SK-N-SH treated with all-trans-retinoic acid at 6 μM for 48 hours (cell line): ENCODE results near the gene PHYHD1.

Experiments used
- ATAC-seq: fragments of 200-7000 bp; cut with Tn5 transposase; 3 replicates; pipeline ENCODE4 v1.9.1; 2020; ENCODE audit warnings: mild to moderate bottlenecking, moderate library complexity
- ARNTL ChIP-seq: fragments of 450-650 bp; formaldehyde crosslinking; IDR thresholded peaks from 2 replicates; pipeline ENCODE4 v1.5.0; 2020; ENCODE audit warnings: low read depth, mild to moderate bottlenecking, moderate library complexity, borderline replicate concordance
- BACH2 ChIP-seq: fragments of 250-450 bp; sonication (Bioruptor Pico); IDR thresholded peaks from 2 replicates; pipeline ENCODE4 v1.9.0; 2021; ENCODE audit warnings: mild to moderate bottlenecking, borderline replicate concordance
- CREB5 ChIP-seq: fragments of 250-450 bp; sonication (Bioruptor Pico); IDR thresholded peaks from 2 replicates; pipeline ENCODE4 v1.5.1; 2020; ENCODE audit warnings: low read depth, mild to moderate bottlenecking, moderate library complexity
- CSDC2 ChIP-seq: fragments of 250-450 bp; sonication (Bioruptor Pico); IDR thresholded peaks from 2 replicates; pipeline ENCODE4 v1.5.0; 2020; ENCODE audit warnings: mild to moderate bottlenecking, moderate library complexity
- CSRNP3 ChIP-seq: fragments of 250-450 bp; sonication (Bioruptor Pico); IDR thresholded peaks from 2 replicates; pipeline ENCODE4 v1.5.1; 2021; ENCODE audit warnings: mild to moderate bottlenecking, moderate library complexity
- GLIS3 ChIP-seq: fragments of 250-450 bp; sonication (Bioruptor Pico); IDR thresholded peaks from 2 replicates; pipeline ENCODE4 v1.5.0; 2020; ENCODE audit warnings: mild to moderate bottlenecking, moderate library complexity
- ISL1 ChIP-seq: fragments of 250-450 bp; sonication (Bioruptor Pico); IDR thresholded peaks from 2 replicates; pipeline ENCODE4 v2.1.2; 2022; ENCODE audit warnings: mild to moderate bottlenecking, moderate library complexity
- OSR1 ChIP-seq: fragments of 250-450 bp; sonication (Bioruptor Pico); IDR thresholded peaks from 2 replicates; pipeline ENCODE4 v1.8.0; 2022; ENCODE audit warnings: moderate library complexity, mild to moderate bottlenecking, inconsistent platforms
- PATZ1 ChIP-seq: fragments of 250-450 bp; sonication (Bioruptor Pico); IDR thresholded peaks from 2 replicates; pipeline ENCODE4 v1.8.0; 2020; ENCODE audit warnings: mild to moderate bottlenecking, moderate library complexity, borderline replicate concordance
- PPARA ChIP-seq: fragments of 250-450 bp; sonication (Bioruptor Pico); IDR thresholded peaks from 2 replicates; pipeline ENCODE4 v1.5.0; 2020; ENCODE audit warnings: mild to moderate bottlenecking, borderline replicate concordance
- SNAI2 ChIP-seq: fragments of 250-450 bp; sonication (Bioruptor Pico); IDR thresholded peaks from 2 replicates; pipeline ENCODE4 v1.5.0; 2020; ENCODE audit warnings: mild to moderate bottlenecking, moderate library complexity
- TCF4 ChIP-seq: fragments of 250-450 bp; sonication (Bioruptor Pico); IDR thresholded peaks from 2 replicates; pipeline ENCODE4 v1.8.0; 2021; ENCODE audit warnings: mild to moderate bottlenecking, moderate library complexity, borderline replicate concordance
- TOX ChIP-seq: fragments of 250-450 bp; sonication (Bioruptor Pico); IDR thresholded peaks from 2 replicates; pipeline ENCODE4 v1.8.0; 2021; ENCODE audit warnings: mild to moderate bottlenecking, moderate library complexity, borderline replicate concordance
- TSHZ2 ChIP-seq: fragments of 250-450 bp; sonication (Bioruptor Pico); IDR thresholded peaks from 2 replicates; pipeline ENCODE4 v1.5.0; 2020; ENCODE audit warnings: mild to moderate bottlenecking, moderate library complexity
- ZC3H10 ChIP-seq: fragments of 250-450 bp; sonication (Bioruptor Pico); IDR thresholded peaks from 2 replicates; pipeline ENCODE4 v1.5.1; 2021; ENCODE audit warnings: mild to moderate bottlenecking, moderate library complexity
- ZFP3 ChIP-seq: fragments of 250-450 bp; sonication (Bioruptor Pico); IDR thresholded peaks from 2 replicates; pipeline ENCODE4 v1.5.0; 2020; ENCODE audit warnings: mild to moderate bottlenecking, moderate library complexity
- ZNF565 ChIP-seq: fragments of 450-650 bp; formaldehyde crosslinking; conservative IDR thresholded peaks from 2 replicates; pipeline ENCODE4 v1.5.0; 2020; ENCODE audit warnings: low read depth, mild to moderate bottlenecking, moderate library complexity
- ZNF8 ChIP-seq: fragments of 450-650 bp; formaldehyde crosslinking; IDR thresholded peaks from 2 replicates; pipeline ENCODE4 v1.5.0; 2020; ENCODE audit warnings: mild to moderate bottlenecking, moderate library complexity
- TF ChIP-seq, protein P1 (sequence below): fragments of 250-450 bp; sonication (Bioruptor Pico); IDR thresholded peaks from 2 replicates; pipeline ENCODE4 v1.8.0; 2021; ENCODE audit warnings: low read depth, mild to moderate bottlenecking, moderate library complexity, borderline replicate concordance

The PHYHD1 gene

DNA sequence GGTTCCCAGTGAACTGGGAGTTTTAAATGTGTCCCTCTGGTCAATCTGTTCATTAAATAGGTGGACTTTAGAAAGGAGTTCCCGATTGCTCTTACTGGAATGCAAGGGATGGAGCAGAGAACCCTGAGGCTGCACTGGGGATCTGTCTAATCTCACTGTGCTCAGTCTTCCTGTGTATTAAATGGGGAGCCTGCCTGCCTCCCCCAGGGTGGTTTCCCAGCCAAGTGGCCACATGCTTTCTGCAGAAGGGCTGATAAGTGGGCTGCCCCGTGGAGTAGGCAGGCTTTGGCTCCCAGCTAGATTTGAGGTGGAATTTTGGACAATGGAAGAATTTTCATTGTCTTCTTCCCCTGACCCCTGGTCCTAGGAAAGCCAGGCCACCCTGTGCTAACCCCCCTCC lies 14.0 kb upstream of the PHYHD1 start:
- TF ChIP-seq SNAI2 (CRISPR knock-in tag) (no peak), CSDC2 (CRISPR knock-in tag) (no peak), OSR1 (no peak), TOX (no peak), ISL1 (no peak), ZNF565 (CRISPR knock-in tag) (no peak), ZC3H10 (no peak), CSRNP3 (no peak), ZFP3 (CRISPR knock-in tag) (no peak), ZNF8 (CRISPR knock-in tag) (no peak), PATZ1 (CRISPR knock-in tag) (no peak)
- TF ChIP-seq, protein P1, sequence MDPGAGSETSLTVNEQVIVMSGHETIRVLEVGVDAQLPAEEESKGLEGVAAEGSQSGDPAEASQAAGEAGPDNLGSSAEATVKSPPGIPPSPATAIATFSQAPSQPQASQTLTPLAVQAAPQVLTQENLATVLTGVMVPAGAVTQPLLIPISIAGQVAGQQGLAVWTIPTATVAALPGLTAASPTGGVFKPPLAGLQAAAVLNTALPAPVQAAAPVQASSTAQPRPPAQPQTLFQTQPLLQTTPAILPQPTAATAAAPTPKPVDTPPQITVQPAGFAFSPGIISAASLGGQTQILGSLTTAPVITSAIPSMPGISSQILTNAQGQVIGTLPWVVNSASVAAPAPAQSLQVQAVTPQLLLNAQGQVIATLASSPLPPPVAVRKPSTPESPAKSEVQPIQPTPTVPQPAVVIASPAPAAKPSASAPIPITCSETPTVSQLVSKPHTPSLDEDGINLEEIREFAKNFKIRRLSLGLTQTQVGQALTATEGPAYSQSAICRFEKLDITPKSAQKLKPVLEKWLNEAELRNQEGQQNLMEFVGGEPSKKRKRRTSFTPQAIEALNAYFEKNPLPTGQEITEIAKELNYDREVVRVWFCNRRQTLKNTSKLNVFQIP, result no peak
- no peak for ATAC-seq

GRCh38 chr9:128908372-128908771 lies 12.4 kb upstream of the PHYHD1 start:
- no peak for ATAC-seq

DNA sequence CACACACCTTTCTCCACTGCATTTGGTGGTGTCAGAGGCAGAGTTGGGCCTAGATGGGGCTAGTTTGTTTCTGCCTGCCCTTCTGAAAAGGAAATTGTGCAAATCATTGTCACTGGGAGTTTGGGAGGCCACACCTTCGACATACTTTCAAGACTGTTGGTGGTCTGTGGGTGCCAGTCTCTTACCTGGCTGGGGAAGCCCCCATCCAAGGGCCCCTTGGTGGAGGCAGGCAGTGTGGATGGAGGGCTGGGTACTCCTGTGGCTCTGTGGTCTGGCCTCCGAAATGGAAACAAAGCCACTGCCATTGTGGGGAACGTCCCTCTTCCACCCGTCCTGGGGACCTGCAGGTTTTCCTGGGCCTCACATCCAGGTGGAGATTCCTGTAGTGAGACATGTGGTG lies 10.9 kb upstream of the PHYHD1 start:
- no peak for ATAC-seq
- TF ChIP-seq OSR1, result no peak
- TF ChIP-seq TOX, result no peak
- no peak for TF ChIP-seq PATZ1 (CRISPR knock-in tag)
- no peak for TF ChIP-seq TSHZ2
- TF ChIP-seq ISL1, result no peak
- no peak for TF ChIP-seq ZNF565 (CRISPR knock-in tag)
- TF ChIP-seq CREB5 (CRISPR knock-in tag), result no peak
- no peak for TF ChIP-seq ARNTL (CRISPR knock-in tag)
- no peak for TF ChIP-seq CSRNP3
- TF ChIP-seq BACH2 (CRISPR knock-in tag), result no peak
- no peak for TF ChIP-seq PPARA (CRISPR knock-in tag)
- no peak for TF ChIP-seq GLIS3 (CRISPR knock-in tag)
- no peak for TF ChIP-seq TCF4
- no peak for TF ChIP-seq ZFP3 (CRISPR knock-in tag)
- TF ChIP-seq CSDC2 (CRISPR knock-in tag), result no peak

More at GRCh38 chr9:128908372-128908771, 12.4 kb upstream of the PHYHD1 start:
- TF ChIP-seq ARNTL (CRISPR knock-in tag), result no peak
- TF ChIP-seq ZFP3 (CRISPR knock-in tag), result no peak
- TF ChIP-seq PATZ1 (CRISPR knock-in tag), result no peak
- TF ChIP-seq, all 23 proteins: peak for 0
